ENCODE results near the gene DSG1. TPM values are rescaled to one million over a fixed set of nuclear protein-coding genes. Genes with fewer than 3 reads are reported as not detected.

The DSG1 gene
- total RNA-seq, 4 donors from 2014 or later = 693 to 1,832 (median 1,713) TPM

DNA sequence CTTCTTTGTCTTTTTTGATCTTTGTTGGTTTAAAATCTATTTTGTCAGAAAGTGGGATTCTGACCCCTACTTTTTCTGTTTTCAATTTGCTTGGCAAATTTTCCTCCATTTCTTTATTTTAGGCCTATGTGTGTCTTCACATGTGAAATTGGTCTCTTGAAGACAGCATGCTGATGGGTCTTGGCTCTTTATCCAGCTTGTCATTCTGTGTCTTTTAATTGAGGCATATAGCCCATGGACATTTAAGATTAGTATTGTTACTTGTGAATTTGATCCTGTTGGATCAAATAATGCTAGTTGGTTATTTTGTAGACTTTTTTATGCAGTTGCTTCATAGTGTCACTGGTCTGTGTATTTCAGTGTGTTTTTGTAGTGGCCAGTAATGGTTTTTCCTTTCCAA lies 26.3 kb upstream of the DSG1 start:
- Histone ChIP-seq H3K4me1 (peaks cover 3% of the 10 kb centered on the region), H3K4me3 (no peak overlapping the region), H3K9me3 (peaks cover 9% of the 10 kb centered on the region), H3K27ac (no peak overlapping the region), H3K36me3 (no peaks in the 10 kb centered on the region), H3K27me3 (no peaks in the 10 kb centered on the region)
- TF ChIP-seq POLR2AphosphoS5 (IDR thresholded peaks at IDR 0.05) (no peak), EP300 (IDR thresholded peaks at IDR 0.05) (no peak), POLR2A (IDR thresholded peaks at IDR 0.05) (no peak)
- TF ChIP-seq, protein P1, sequence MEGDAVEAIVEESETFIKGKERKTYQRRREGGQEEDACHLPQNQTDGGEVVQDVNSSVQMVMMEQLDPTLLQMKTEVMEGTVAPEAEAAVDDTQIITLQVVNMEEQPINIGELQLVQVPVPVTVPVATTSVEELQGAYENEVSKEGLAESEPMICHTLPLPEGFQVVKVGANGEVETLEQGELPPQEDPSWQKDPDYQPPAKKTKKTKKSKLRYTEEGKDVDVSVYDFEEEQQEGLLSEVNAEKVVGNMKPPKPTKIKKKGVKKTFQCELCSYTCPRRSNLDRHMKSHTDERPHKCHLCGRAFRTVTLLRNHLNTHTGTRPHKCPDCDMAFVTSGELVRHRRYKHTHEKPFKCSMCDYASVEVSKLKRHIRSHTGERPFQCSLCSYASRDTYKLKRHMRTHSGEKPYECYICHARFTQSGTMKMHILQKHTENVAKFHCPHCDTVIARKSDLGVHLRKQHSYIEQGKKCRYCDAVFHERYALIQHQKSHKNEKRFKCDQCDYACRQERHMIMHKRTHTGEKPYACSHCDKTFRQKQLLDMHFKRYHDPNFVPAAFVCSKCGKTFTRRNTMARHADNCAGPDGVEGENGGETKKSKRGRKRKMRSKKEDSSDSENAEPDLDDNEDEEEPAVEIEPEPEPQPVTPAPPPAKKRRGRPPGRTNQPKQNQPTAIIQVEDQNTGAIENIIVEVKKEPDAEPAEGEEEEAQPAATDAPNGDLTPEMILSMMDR (IDR thresholded peaks at IDR 0.05) = no peak
- DNase-seq (ENCODE audit: low spot score in 2 of 2) = no peak

DNA sequence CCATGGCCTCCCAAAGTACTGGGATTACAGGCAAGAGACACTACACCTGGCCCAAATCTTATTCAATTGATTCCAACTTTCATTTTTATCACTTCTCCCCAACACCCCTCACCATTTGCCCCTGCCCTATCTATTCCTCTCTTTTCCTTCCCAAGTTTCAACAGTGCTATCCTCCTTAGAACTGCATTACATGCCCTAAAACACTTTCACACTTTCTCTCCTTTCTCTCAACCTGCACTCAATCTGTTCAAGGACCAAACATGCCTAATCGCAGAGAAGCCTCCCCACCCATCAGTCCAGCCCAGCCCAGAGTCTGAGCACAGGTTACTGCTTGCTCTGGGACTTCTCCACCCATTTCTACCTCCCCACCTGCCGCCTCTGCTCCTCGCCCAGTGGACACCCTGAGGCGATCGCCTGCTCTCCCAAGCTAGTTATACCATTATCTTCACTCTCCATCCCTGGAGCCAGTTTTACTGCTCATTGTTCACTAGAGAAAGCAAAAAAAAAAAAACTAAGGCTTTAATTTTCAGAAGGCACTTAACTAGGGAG lies 23.7 kb upstream of the DSG1 start:
- peaks cover 3% of the 10 kb centered on the region for H3K4me1 ChIP-seq
- no peak overlapping the region for H3K4me3 ChIP-seq
- 66% methylated on average over 5 of the region's 5 CpGs for WGBS
- no peaks in the 10 kb centered on the region for H3K27me3 ChIP-seq
- peak overlapping the region; percentile 57 for H3K27ac ChIP-seq
- peaks cover 9% of the 10 kb centered on the region for H3K9me3 ChIP-seq
- TF ChIP-seq EP300 (IDR thresholded peaks at IDR 0.05) (no peak), POLR2AphosphoS5 (IDR thresholded peaks at IDR 0.05) (no peak), POLR2A (IDR thresholded peaks at IDR 0.05) (no peak)
- TF ChIP-seq, protein P1 (IDR thresholded peaks at IDR 0.05) = no peak
- no peaks in the 10 kb centered on the region for H3K36me3 ChIP-seq
- no peak for DNase-seq (ENCODE audit: low spot score in 2 of 2)

DNA sequence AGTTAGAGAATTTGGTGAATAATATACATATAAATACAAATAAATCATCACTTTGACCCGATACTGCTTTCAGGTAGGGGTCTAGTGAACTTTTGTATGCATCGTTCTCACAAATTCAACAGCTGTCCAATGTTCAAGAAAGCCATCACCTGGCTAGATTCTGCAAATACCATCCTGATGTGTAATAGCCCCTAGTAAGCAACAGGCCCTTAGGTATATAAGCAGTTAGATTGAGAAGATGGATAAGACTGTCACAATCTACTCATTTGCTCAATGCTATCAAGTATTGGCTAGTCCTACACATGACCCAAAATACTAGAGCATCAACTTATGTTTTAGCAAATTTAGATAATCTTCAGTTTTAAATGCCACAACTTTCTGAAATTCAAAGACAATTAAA lies 20.7 kb upstream of the DSG1 start:
- peaks cover 16% of the 10 kb centered on the region for H3K4me1 ChIP-seq
- H3K9me3 ChIP-seq = no peaks in the 10 kb centered on the region
- no peak for DNase-seq (ENCODE audit: low spot score in 2 of 2)
- H3K4me3 ChIP-seq = no peak overlapping the region
- TF ChIP-seq, protein P1 (IDR thresholded peaks at IDR 0.05) = no peak
- TF ChIP-seq EP300 (IDR thresholded peaks at IDR 0.05) = no peak
- TF ChIP-seq POLR2AphosphoS5 (IDR thresholded peaks at IDR 0.05) = no peak
- no peak for TF ChIP-seq POLR2A (IDR thresholded peaks at IDR 0.05)
- WGBS = 67% methylated on average over 2 of the region's 2 CpGs
- no peaks in the 10 kb centered on the region for H3K27me3 ChIP-seq
- H3K27ac ChIP-seq = no peak overlapping the region
- H3K36me3 ChIP-seq = no peaks in the 10 kb centered on the region

DNA sequence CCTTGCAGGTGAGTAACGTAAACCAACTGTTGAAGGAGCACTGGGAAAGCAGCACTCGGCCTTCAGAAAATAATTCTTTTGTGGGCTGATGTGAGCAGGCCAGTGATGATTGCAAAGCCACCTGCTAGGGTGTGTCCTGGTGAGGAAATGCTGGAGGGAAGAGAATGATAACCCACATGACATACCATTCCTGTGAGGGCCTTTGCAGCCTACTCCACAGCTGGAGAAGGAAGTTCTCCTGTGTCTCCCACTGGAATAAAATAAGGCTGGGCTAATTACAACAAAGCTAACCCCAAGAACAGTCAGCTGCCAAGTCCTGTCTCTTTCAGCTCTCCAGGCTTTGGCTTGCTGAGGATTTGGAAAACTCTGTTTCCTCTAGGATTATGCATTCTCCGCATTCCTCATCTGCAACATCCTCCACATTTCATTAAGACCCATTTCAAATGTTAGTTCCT lies 16.7 kb upstream of the DSG1 start:
- Histone ChIP-seq H3K27me3 (no peaks in the 10 kb centered on the region), H3K9me3 (no peaks in the 10 kb centered on the region), H3K4me1 (peaks cover 17% of the 10 kb centered on the region), H3K36me3 (no peaks in the 10 kb centered on the region), H3K4me3 (no peak overlapping the region), H3K27ac (peak overlapping the region; percentile 54)
- no peak for DNase-seq (ENCODE audit: low spot score in 2 of 2)
- TF ChIP-seq POLR2AphosphoS5 (IDR thresholded peaks at IDR 0.05) (no peak), POLR2A (IDR thresholded peaks at IDR 0.05) (no peak), EP300 (IDR thresholded peaks at IDR 0.05) (no peak)
- TF ChIP-seq, protein P1 (IDR thresholded peaks at IDR 0.05) = no peak
- 49% methylated on average over 3 of the region's 3 CpGs for WGBS

DNA sequence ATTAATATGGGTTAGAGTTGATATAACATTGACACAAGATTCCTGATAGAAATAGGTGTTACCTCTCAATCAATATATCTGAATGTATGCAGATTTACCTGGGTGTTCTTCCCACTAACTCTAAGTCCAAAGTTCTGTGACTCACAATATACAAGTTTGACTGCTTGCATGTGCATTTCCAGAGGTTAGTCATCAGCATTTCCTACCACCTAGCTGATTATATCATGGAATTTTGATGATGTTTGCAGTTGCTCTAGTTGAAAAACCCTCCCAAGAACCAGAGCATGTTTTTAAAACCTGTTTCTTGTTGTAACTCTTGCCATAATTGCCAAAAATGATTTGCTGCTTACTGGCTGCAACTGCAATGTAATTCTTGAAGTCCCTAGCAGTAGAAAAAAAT lies 15.0 kb upstream of the DSG1 start:
- Histone ChIP-seq H3K27ac (peak overlapping the region; percentile 39), H3K36me3 (no peaks in the 10 kb centered on the region), H3K4me1 (peaks cover 17% of the 10 kb centered on the region), H3K9me3 (no peaks in the 10 kb centered on the region), H3K27me3 (no peaks in the 10 kb centered on the region), H3K4me3 (no peak overlapping the region)
- no peak for DNase-seq (ENCODE audit: low spot score in 2 of 2)
- TF ChIP-seq EP300 (IDR thresholded peaks at IDR 0.05) = no peak
- TF ChIP-seq POLR2AphosphoS5 (IDR thresholded peaks at IDR 0.05) = no peak
- TF ChIP-seq, protein P1 (IDR thresholded peaks at IDR 0.05) = no peak
- TF ChIP-seq POLR2A (IDR thresholded peaks at IDR 0.05) = no peak
